Thoracic aorta (tissue), 2 donors: ENCODE data around the gene BEAN1. TPM values are rescaled to one million over a fixed set of nuclear protein-coding genes. Genes with fewer than 3 reads are reported as not detected.

ENCODE experiments used
- ATAC-seq: fragments of 150-250 bp; one replicate; pipeline ENCODE4 v1.8.0; 2017; ENCODE audit warnings: low read depth; ENCODE audit not compliant: insufficient number of reproducible peaks, low FRiP score
- DNase-seq: peaks from one replicate; pipeline ENCODE4 v3.0.0-alpha.2; 2020; ENCODE audit warnings: low spot score
- H3K27ac ChIP-seq, 2 donors: fragments of 200-600 bp; sonication (generic); 1 replicate in 1 of 2; 2 replicates in 1 of 2; pipeline ENCODE4 v1.5.1; 2016; ENCODE audit warnings: mild to moderate bottlenecking in 2 of 2, moderate library complexity in 2 of 2
- H3K27me3 ChIP-seq: fragments of 200-600 bp; sonication (generic); replicated peaks from 2 replicates; pipeline ENCODE4 v1.6.0; 2016; ENCODE audit warnings: mild to moderate bottlenecking; ENCODE audit not compliant: insufficient read depth
- H3K36me3 ChIP-seq: fragments of 200-600 bp; sonication (generic); one replicate; pipeline ENCODE4 v1.5.1; 2016
- H3K4me1 ChIP-seq, 2 donors: fragments of 200-600 bp; sonication (generic); 1 replicate in 1 of 2; 2 replicates in 1 of 2; pipeline versions ENCODE4 v1.5.1 to v1.6.0; 2016; ENCODE audit warnings: low read depth in 2 of 2, mild to moderate bottlenecking in 1 of 2; ENCODE audit not compliant: control insufficient read depth in 1 of 2
- H3K4me3 ChIP-seq: fragments of 200-600 bp; sonication (generic); 2 replicates; pipeline ENCODE4 v1.5.1; 2016; ENCODE audit warnings: mild to moderate bottlenecking
- H3K9me3 ChIP-seq: fragments of 200-600 bp; sonication (generic); 2 replicates; pipeline ENCODE4 v1.5.1; 2016
- CTCF ChIP-seq: fragments of 200-600 bp; sonication (generic); IDR thresholded peaks from one replicate; pipeline ENCODE4 v1.5.1; 2019; ENCODE audit warnings: antibody characterized with exemption
- total RNA-seq, 2 donors: library from RNA; depleted of rRNA; stranded (reverse); fragments of >200 nt; gene quantifications; one replicate each; pipeline versions ENCODE4 v1.1.0 to v1.2.3, GENCODE V29; 2016

BEAN1 gene
- total RNA-seq, 2 donors from 2014 or later = 0.28 TPM; not detected in 1

DNA sequence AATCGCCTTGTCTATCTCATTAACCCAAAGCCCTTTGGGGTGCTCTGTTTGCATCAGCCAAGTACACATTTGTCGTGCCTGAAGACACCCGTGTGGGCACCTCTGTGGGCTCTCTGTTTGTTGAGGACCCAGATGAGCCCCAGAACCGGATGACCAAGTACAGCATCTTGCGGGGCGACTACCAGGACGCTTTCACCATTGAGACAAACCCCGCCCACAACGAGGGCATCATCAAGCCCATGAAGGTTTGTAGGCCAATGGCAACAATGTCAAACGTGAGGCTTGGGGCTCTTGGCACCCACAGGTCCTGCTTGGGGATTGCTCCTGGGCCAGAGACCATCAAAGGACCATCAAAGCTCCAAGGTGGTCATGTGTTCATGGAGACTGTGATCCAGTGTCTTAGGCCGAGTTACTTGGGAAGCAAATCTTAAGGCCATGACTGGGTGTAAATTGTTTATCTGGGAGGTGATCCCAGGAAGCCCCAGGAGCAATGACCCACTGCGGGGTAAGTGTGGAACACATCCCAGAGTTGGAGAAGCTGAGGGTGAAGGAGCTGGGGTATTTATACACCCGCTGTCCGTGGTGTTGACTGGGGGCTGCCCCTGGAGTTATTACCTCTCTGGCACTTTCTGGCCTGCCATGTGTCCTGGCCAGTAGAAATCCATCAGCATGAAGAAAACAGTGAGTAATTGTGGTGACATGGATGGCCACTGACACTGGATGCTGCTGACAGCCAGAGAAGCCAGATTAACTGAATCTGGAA is 36.6 kb upstream of the BEAN1 start:
- DNase-seq = no peak
- Histone ChIP-seq H3K27ac (no peak overlapping the region), H3K36me3 (no peaks in the 10 kb centered on the region), H3K4me3 (no peak overlapping the region), H3K4me1 (no peaks in the 10 kb centered on the region), H3K9me3 (no peaks in the 10 kb centered on the region), H3K27me3 (no peaks in the 10 kb centered on the region)
- TF ChIP-seq CTCF = no peak
- no peak for ATAC-seq

DNA sequence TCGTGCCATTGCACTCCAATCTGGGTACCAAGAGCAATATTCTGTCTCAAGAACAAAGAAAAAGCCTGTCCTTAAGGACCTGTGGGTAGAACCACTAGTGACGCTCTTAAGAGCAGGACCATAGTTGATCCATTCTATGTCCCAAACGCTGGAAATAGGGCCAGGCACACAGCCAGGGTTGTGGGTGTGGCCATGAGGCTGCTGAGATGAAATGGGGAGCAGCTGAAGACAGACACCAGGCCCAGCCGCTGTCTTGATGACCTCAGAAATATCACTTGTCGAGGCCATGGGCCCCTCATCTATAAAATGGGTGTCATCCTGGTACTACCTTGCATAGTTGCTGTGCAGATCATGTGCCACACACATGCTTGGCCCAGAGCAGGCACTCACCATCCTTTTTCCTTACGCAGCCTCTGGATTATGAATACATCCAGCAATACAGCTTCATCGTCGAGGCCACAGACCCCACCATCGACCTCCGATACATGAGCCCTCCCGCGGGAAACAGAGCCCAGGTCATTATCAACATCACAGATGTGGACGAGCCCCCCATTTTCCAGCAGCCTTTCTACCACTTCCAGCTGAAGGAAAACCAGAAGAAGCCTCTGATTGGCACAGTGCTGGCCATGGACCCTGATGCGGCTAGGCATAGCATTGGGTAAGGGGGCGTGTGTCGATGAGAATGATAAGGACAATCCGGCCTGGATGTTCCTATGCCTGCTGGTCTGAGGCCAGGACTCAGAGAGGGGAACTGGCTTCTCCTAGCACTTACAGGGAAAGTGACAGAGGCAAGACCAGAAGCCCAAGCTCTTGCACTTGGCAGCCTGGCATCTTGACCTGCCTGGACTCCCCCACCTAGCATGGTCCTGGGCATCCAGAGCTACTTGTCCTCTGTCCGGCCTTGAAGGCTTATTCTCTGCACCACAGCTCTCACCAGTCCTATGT is 35.1 kb upstream of the BEAN1 start:
- ATAC-seq (no peak), DNase-seq (no peak)
- no peak overlapping the region for H3K4me3 ChIP-seq
- no peaks in the 10 kb centered on the region for H3K9me3 ChIP-seq
- no peaks in the 10 kb centered on the region for H3K27me3 ChIP-seq
- TF ChIP-seq CTCF = no peak
- H3K4me1 ChIP-seq = no peaks in the 10 kb centered on the region
- H3K36me3 ChIP-seq = no peaks in the 10 kb centered on the region
- H3K27ac ChIP-seq = no peak overlapping the region

GRCh38 chr16:66395806-66396555 is 31.1 kb upstream of the BEAN1 start:
- no peaks in the 10 kb centered on the region for H3K9me3 ChIP-seq
- DNase-seq (no peak), ATAC-seq (no peak)
- TF ChIP-seq CTCF = no peak
- no peak overlapping the region for H3K4me3 ChIP-seq
- no peaks in the 10 kb centered on the region for H3K36me3 ChIP-seq
- peaks cover 3 to 8% of the 10 kb centered on the region in 2 donors for H3K4me1 ChIP-seq
- H3K27me3 ChIP-seq = no peaks in the 10 kb centered on the region
- H3K27ac ChIP-seq = no peak overlapping the region

DNA sequence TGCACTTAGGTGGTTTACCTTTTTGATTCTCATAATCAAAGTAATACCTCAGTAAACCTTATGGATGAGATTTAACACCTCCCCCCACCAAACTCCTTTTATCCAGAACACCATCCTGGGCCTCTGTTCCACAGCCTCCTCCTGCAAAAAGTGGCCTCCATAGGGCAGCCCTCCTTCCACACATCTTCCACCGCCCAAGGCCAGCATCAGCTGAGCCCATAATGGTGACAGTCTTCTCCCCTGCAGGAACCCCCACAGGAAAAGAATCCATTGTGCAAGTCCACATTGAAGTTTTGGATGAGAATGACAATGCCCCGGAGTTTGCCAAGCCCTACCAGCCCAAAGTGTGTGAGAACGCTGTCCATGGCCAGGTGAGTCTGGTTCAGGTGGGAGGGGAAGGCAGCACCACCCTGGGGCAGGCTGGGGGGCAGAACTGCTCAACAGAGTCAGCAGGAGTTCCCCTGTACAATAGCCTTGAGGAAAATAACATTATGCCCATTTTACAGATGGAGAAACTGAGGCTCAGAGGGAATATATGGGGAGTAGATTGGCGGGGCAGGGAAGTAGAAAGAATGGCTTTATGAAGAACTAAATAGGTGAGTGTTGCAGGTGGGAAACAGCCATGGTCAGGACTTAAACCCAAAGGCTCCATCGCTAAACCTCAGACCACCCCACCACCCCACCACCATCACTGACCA is 29.2 kb upstream of the BEAN1 start:
- no peaks in the 10 kb centered on the region for H3K9me3 ChIP-seq
- H3K4me1 ChIP-seq = peaks cover 3 to 17% of the 10 kb centered on the region in 2 donors
- no peak for DNase-seq
- ATAC-seq = no peak
- TF ChIP-seq CTCF = no peak
- no peaks in the 10 kb centered on the region for H3K27me3 ChIP-seq
- no peaks in the 10 kb centered on the region for H3K36me3 ChIP-seq
- no peak overlapping the region for H3K4me3 ChIP-seq
- H3K27ac ChIP-seq = no peak overlapping the region
